Measurements from ENCODE around the gene KRT34. TPM values are rescaled to one million over a fixed set of nuclear protein-coding genes. Genes with fewer than 3 reads are reported as not detected.

Gene KRT34
- polyA plus RNA-seq, 4 donors: not detected

DNA sequence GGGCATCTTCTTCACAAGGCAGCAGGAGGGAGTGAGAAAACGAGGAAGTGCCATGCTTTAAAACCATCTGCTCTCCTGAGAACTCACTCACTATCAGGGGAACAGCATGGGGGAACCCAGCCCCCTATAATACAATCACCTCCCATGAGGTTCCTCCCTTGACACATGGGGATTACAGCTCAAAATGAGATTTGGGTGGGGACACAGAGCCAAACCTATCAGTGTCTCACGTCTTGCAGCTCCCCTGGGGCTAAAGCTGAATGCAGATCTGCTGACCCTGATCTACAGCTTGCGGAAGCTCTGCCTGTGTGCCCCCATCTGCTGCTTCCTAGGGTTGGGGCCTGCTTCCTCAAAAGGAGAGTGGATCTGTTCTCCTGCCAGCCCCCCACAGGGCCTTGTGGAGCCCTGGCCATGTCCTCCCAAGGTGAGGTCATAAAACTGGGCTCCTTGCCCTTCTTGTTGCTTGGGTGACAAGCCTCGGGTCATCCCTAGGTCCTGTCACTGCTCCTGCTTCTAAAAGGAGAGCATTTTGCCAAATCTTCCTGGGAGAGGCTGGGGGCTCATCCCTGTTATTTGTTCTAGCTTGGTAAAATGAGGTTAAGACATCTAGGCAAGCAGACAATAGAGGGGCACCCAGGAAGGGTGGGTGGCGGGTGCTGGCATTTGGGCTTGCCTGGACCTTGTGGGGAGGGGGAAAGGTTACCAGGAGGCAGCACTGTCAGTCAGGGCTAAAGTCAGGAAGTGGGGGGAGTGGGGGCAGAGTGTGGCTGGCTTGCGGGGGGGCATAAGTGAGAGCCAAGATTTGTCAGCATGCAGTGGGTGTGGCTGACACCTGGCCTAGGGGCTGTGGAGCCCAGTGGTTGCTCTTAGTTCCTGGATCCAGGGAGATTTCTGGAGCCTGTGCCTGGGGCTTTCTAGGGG is 47.5 kb downstream of the KRT34 start:
- no peak for DNase-seq (ENCODE audit: low read depth in 4 of 4, low spot score in 3 of 4)

GRCh38 chr17:41333836-41334235 is 48.3 kb downstream of the KRT34 start:
- DNase-seq (ENCODE audit: low read depth in 4 of 4, low spot score in 3 of 4): no peak

DNA sequence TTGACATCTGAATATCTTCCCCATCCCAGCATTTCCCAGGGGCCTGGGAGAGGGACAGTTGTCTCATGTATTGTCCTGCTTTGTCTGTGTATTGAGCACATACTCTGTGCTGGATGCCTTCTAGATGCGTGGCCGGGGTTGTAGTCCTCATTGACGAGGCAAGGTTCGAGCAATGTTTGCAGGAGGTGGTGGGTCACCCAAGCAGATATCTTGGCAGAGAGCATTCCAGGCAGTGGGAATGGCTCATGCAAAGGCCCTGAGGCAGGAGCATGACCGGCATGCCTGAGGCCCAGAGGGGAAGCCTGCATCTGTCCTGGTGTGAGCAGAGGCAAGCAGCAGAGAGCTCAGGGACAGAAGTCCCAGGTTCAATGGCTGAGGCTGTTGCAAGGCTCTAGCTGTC is 49.0 kb downstream of the KRT34 start:
- DNase-seq (ENCODE audit: low read depth in 4 of 4, low spot score in 3 of 4): no peak

- DNase-seq (ENCODE audit: low read depth in 4 of 4, low spot score in 3 of 4): no peak
These were observed 49.9 kb downstream of the KRT34 start for GRCh38 chr17:41332239-41332638.

DNA sequence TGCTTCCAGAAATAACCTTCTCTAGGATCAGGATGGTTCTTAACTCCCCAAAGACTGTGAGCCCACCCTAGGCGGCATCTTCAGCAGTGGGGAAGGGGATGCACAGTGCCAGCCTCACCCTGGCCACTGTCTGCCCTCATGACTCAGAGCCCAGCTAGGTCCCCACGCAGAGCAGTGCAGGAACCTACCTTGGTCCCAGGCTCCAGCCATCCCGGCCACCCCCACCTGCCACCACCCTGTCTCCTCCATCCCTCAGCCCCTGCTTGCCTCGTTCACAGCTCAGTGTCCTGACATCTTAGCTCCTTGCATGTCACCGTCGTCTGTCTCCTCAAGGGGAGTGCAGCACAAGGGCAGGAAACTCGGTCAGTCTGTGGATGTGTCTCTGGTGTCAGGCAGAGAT is 50.5 kb downstream of the KRT34 start:
- DNase-seq (ENCODE audit: low read depth in 4 of 4, low spot score in 3 of 4): no peak

- DNase-seq (ENCODE audit: low read depth in 4 of 4, low spot score in 3 of 4): no peak
These were observed 52.7 kb downstream of the KRT34 start for GRCh38 chr17:41329279-41329948.

DNA sequence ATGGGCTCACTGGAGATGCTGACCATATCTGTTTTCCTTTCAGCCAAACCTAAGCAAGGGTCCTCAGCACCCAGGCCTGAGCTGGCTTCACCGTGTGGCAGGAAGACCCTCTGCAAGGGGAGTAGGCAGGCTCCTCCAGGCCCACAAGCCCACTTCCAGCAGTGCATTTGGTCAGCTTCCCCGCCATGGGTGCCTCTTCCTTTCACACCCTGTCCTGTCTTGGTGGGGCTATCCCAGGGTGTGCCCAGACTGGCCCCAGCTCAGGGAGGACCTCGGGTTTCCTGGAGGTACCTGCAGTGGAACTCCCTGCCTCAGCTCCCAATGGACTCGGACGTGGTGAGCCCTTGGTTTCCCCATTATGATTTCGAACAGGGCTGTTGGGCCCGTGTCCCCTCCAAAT is 53.9 kb downstream of the KRT34 start:
- DNase-seq (ENCODE audit: low read depth in 4 of 4, low spot score in 3 of 4): no peak

Other genes with a start within 250 kb of the KRT34 start
- not detected for gene KRTAP4-6, start 241.8 kb downstream of the KRT34 start, polyA plus RNA-seq (ENCODE audit: insufficient read length in 4 of 4)
- gene KRTAP4-5, start 232.5 kb downstream of the KRT34 start, polyA plus RNA-seq (ENCODE audit: insufficient read length in 4 of 4): not detected
- not detected for gene KRTAP4-4, start 221.6 kb downstream of the KRT34 start, polyA plus RNA-seq (ENCODE audit: insufficient read length in 4 of 4)
- not detected for gene KRTAP4-3, start 214.1 kb downstream of the KRT34 start, polyA plus RNA-seq (ENCODE audit: insufficient read length in 4 of 4)
- not detected for gene KRTAP4-2, start 204.1 kb downstream of the KRT34 start, polyA plus RNA-seq (ENCODE audit: insufficient read length in 4 of 4)
- gene KRTAP4-1, start 197.4 kb downstream of the KRT34 start, polyA plus RNA-seq (ENCODE audit: insufficient read length in 4 of 4): not detected
- not detected for gene KRTAP9-1, start 192.4 kb downstream of the KRT34 start, polyA plus RNA-seq (ENCODE audit: insufficient read length in 4 of 4)
- gene KRTAP9-2, start 155.7 kb downstream of the KRT34 start, polyA plus RNA-seq (ENCODE audit: insufficient read length in 4 of 4): not detected
- gene KRTAP9-3, start 149.9 kb downstream of the KRT34 start, polyA plus RNA-seq (ENCODE audit: insufficient read length in 4 of 4): not detected
- gene KRTAP9-8, start 144.3 kb downstream of the KRT34 start, polyA plus RNA-seq (ENCODE audit: insufficient read length in 4 of 4): not detected
- gene KRTAP9-4, start 132.6 kb downstream of the KRT34 start, polyA plus RNA-seq (ENCODE audit: insufficient read length in 4 of 4): not detected
- not detected for gene KRTAP9-9, start 126.9 kb downstream of the KRT34 start, polyA plus RNA-seq (ENCODE audit: insufficient read length in 4 of 4)
- not detected for gene KRTAP9-6, start 116.9 kb downstream of the KRT34 start, polyA plus RNA-seq (ENCODE audit: insufficient read length in 4 of 4)
- not detected for gene KRTAP9-7, start 106.6 kb downstream of the KRT34 start, polyA plus RNA-seq (ENCODE audit: insufficient read length in 4 of 4)
- not detected for gene KRTAP29-1, start 79.5 kb downstream of the KRT34 start, polyA plus RNA-seq (ENCODE audit: insufficient read length in 4 of 4)
- not detected for gene KRTAP16-1, start 73.0 kb downstream of the KRT34 start, polyA plus RNA-seq (ENCODE audit: insufficient read length in 4 of 4)
- not detected for gene KRTAP17-1, start 66.6 kb downstream of the KRT34 start, polyA plus RNA-seq (ENCODE audit: insufficient read length in 4 of 4)
- gene KRT33A, start 31.5 kb downstream of the KRT34 start, polyA plus RNA-seq (ENCODE audit: insufficient read length in 4 of 4): not detected
- not detected for gene KRT33B, start 12.5 kb downstream of the KRT34 start, polyA plus RNA-seq (ENCODE audit: insufficient read length in 4 of 4)
- gene KRT31, start 15.3 kb upstream of the KRT34 start, polyA plus RNA-seq (ENCODE audit: insufficient read length in 4 of 4): under 1 TPM in 1 of 4 donors, not detected in 3; 0.08 TPM
- gene KRT37, start 42.3 kb upstream of the KRT34 start, polyA plus RNA-seq (ENCODE audit: insufficient read length in 4 of 4): not detected
- gene KRT38, start 58.7 kb upstream of the KRT34 start, polyA plus RNA-seq (ENCODE audit: insufficient read length in 4 of 4): not detected
- not detected for gene KRT32, start 85.1 kb upstream of the KRT34 start, polyA plus RNA-seq (ENCODE audit: insufficient read length in 4 of 4)
- gene KRT35, start 98.8 kb upstream of the KRT34 start, polyA plus RNA-seq (ENCODE audit: insufficient read length in 4 of 4): under 1 TPM in 2 of 4 donors, not detected in 2; 0.07 to 0.09 TPM
- gene KRT36, start 107.6 kb upstream of the KRT34 start, polyA plus RNA-seq (ENCODE audit: insufficient read length in 4 of 4): under 1 TPM in 1 of 4 donors, not detected in 3; 0.12 TPM
- gene KRT13, start 123.3 kb upstream of the KRT34 start, polyA plus RNA-seq (ENCODE audit: insufficient read length in 4 of 4): 10 to 100 TPM in 1 of 4 donors, 1 to 10 TPM in 2, under 1 TPM in 1; 0.54 to 37.8 (median 1.9) TPM
- gene KRT15, start 136.6 kb upstream of the KRT34 start, polyA plus RNA-seq (ENCODE audit: insufficient read length in 4 of 4): 1 to 10 TPM in 3 of 4 donors, under 1 TPM in 1; 0.72 to 3.1 (median 1.6) TPM
- 100 to 1,000 TPM in 3 of 4 donors, 10 to 100 TPM in 1; 22.8 to 304 (median 176) TPM for gene KRT19, start 146.0 kb upstream of the KRT34 start, polyA plus RNA-seq (ENCODE audit: insufficient read length in 4 of 4)
- gene KRT9, start 189.8 kb upstream of the KRT34 start, polyA plus RNA-seq (ENCODE audit: insufficient read length in 4 of 4): not detected
- under 1 TPM; 0.24 to 0.44 (median 0.36) TPM for gene KRT14, start 204.6 kb upstream of the KRT34 start, polyA plus RNA-seq (ENCODE audit: insufficient read length in 4 of 4)
- gene KRT16, start 230.5 kb upstream of the KRT34 start, polyA plus RNA-seq (ENCODE audit: insufficient read length in 4 of 4): not detected
- gene KRT17, start 242.3 kb upstream of the KRT34 start, polyA plus RNA-seq (ENCODE audit: insufficient read length in 4 of 4): 1 to 10 TPM; 1.2 to 3.1 (median 1.5) TPM

All from left renal pelvis (tissue), 4 donors.